GM12878 (cell line): ENCODE data around the gene SOBP. TPM values are rescaled to one million over a fixed set of nuclear protein-coding genes. Genes with fewer than 3 reads are reported as not detected.

Experiments used
- ATAC-seq: fragments of 200-7000 bp; cut with Tn5 transposase; 3 replicates; pipeline ENCODE4 v1.9.1; 2020; ENCODE audit warnings: mild to moderate bottlenecking, moderate library complexity
- BruUV-seq: library from RNA; stranded (reverse); fragments of 400-500 nt; replicated peaks from 2 replicates; lab custom pipeline; 2021; lab: Mats Ljungman, UMichigan
- CTCF ChIA-PET: fragments of 300-600 bp; sonication (Branson Sonifier 250); formaldehyde crosslinking; extraction: SDS; loops from one replicate; lab custom pipeline; 2021; ENCODE audit warnings: inconsistent platforms; lab: Yijun Ruan, JAX
- POLR2A ChIA-PET: fragments of 350-600 bp; formaldehyde crosslinking; extraction: SDS; loops from one replicate; lab custom pipeline; 2021; ENCODE audit warnings: inconsistent platforms; lab: Charles Lee
- RAD21 ChIA-PET: fragments of 300-600 bp; sonication (Branson Sonifier 250); formaldehyde crosslinking; loops from one replicate; lab custom pipeline; 2023; ENCODE audit warnings: antibody characterized with exemption; ENCODE audit not compliant: unreplicated experiment; lab: Charles Lee
- SMC1A ChIA-PET: fragments of 300-600 bp; sonication (Branson Sonifier 250); formaldehyde crosslinking; loops from one replicate; lab custom pipeline; 2023; ENCODE audit not compliant: unreplicated experiment, uncharacterized antibody; lab: Charles Lee
- DNase-seq: peaks from one replicate; pipeline ENCODE4 v3.0.0-alpha.2; 2011; ENCODE audit warnings: low read depth, low spot score
- FAIRE-seq: peaks from 3 replicates; lab custom pipeline; 2011; peaks lifted over from hg19 to GRCh38; lab: Jason Lieb, UNC
- H2AFZ ChIP-seq: 2 replicates; pipeline ENCODE4 v1.6.0; 2011; ENCODE audit warnings: low read depth, low read length, control low read depth; ENCODE audit not compliant: control insufficient read depth
- H3K27ac ChIP-seq: 2 replicates; pipeline ENCODE4 v1.5.1; 2011; ENCODE audit warnings: control low read depth; ENCODE audit not compliant: control insufficient read depth, insufficient read depth
- H3K27me3 ChIP-seq, 2 experiments: replicated peaks in 1 of 2; 2 replicates each; pipeline versions ENCODE4 v1.6.0 to v1.6.1; 2011; ENCODE audit warnings: low read length in 1 of 2; ENCODE audit not compliant: control insufficient read depth in 2 of 2, insufficient read depth in 2 of 2
- H3K36me3 ChIP-seq, 2 experiments: 2 replicates each; pipeline ENCODE4 v1.5.1; 2011; ENCODE audit warnings: low read length in 1 of 2; ENCODE audit not compliant: control insufficient read depth in 2 of 2, insufficient read depth in 2 of 2
- H3K4me1 ChIP-seq: 2 replicates; pipeline ENCODE4 v1.6.1; 2011; ENCODE audit warnings: mild to moderate bottlenecking, low read length, moderate library complexity, mixed read lengths; ENCODE audit not compliant: control insufficient read depth, insufficient read depth
- H3K4me2 ChIP-seq: 2 replicates; pipeline ENCODE4 v1.6.0; 2011; ENCODE audit warnings: control low read depth; ENCODE audit not compliant: control insufficient read depth, insufficient read depth
- H3K4me3 ChIP-seq: fragments of 200-600 bp; sonication (generic); 2 replicates; pipeline ENCODE4 v1.5.1; 2016
- H3K79me2 ChIP-seq: 2 replicates; pipeline ENCODE4 v1.6.0; 2011; ENCODE audit warnings: low read length; ENCODE audit not compliant: control insufficient read depth, insufficient read depth
- H3K9ac ChIP-seq: 2 replicates; pipeline ENCODE4 v1.8.0; 2011; ENCODE audit warnings: low read length, control low read depth, mixed read lengths; ENCODE audit not compliant: control insufficient read depth, insufficient read depth
- H3K9me3 ChIP-seq: replicated peaks from 3 replicates; pipeline ENCODE4 v1.5.1; 2011; ENCODE audit warnings: mild to moderate bottlenecking, low read length; ENCODE audit not compliant: control insufficient read depth, insufficient read depth
- H4K20me1 ChIP-seq: 2 replicates; pipeline ENCODE4 v1.6.0; 2011; ENCODE audit not compliant: control insufficient read depth, insufficient read depth
- IKZF2 ChIP-seq, 2 experiments: fragments of 450-650 bp; IDR thresholded peaks; 2 replicates each; pipeline ENCODE4 v1.6.1; 2017; ENCODE audit warnings: mild to moderate bottlenecking in 2 of 2, moderate library complexity in 2 of 2
- JUNB ChIP-seq: IDR thresholded peaks from 2 replicates; pipeline ENCODE4 v1.6.1; 2016; ENCODE audit warnings: antibody characterized with exemption, mild to moderate bottlenecking
- MXI1 ChIP-seq: fragments of 150-350 bp; IDR thresholded peaks from 2 replicates; pipeline ENCODE4 v1.6.1; 2011; ENCODE audit warnings: low read depth, mild to moderate bottlenecking, inconsistent platforms, low read length, improper control_type of control experiment
- NFXL1 ChIP-seq: fragments of 450-650 bp; IDR thresholded peaks from 2 replicates; pipeline ENCODE4 v1.6.1; 2017; ENCODE audit warnings: antibody characterized with exemption, mild to moderate bottlenecking, borderline replicate concordance
- NFYB ChIP-seq: IDR thresholded peaks from 2 replicates; pipeline ENCODE4 v1.6.1; 2011; ENCODE audit warnings: low read depth, mild to moderate bottlenecking, low read length, improper control_type of control experiment, moderate library complexity; ENCODE audit not compliant: insufficient read depth
- NR2F1 ChIP-seq: fragments of 450-650 bp; conservative IDR thresholded peaks from 2 replicates; pipeline ENCODE4 v1.6.1; 2017; ENCODE audit warnings: mild to moderate bottlenecking
- RAD51 ChIP-seq: fragments of 450-650 bp; IDR thresholded peaks from 2 replicates; pipeline ENCODE4 v1.6.1; 2016; ENCODE audit warnings: moderate library complexity, mild to moderate bottlenecking, inconsistent platforms
- SMC3 ChIP-seq: IDR thresholded peaks from 2 replicates; pipeline ENCODE4 v1.6.1; 2011; ENCODE audit warnings: low read length, improper control_type of control experiment, borderline replicate concordance
- TAF1 ChIP-seq: IDR thresholded peaks from 2 replicates; pipeline ENCODE4 v1.6.1; 2011; ENCODE audit warnings: mild to moderate bottlenecking, low read depth, low read length, borderline replicate concordance
- WGBS: methylation state at CpG from one replicate; pipeline ENCODE4 v1.1.6; 2016; ENCODE audit warnings: low lambda C conversion rate; ENCODE audit not compliant: insufficient replicate concordance, insufficient coverage; ENCODE audit errors: missing lambda C conversion rate; 5-methylcytosine and 5-hydroxymethylcytosine counted together
- in situ Hi-C: fragments of 300-500 bp; cut with MboI; formaldehyde crosslinking; loops from 9 replicates; pipeline ENCODE4 v1.14.3; 2018; ENCODE audit warnings: mixed read lengths
- intact Hi-C: fragments of 100-400 bp; cut with micrococcal nuclease; formaldehyde crosslinking; loops from one replicate; pipeline ENCODE4 v1.14.2; 2022; ENCODE audit not compliant: unreplicated experiment
- polyA plus RNA-seq, 11 experiments: library from polyadenylated mRNA; depleted of rRNA in 4 of 11; unstranded in 6 of 11; stranded (reverse) in 5 of 11; fragments of >200 nt; fragmentation: Nextera tagmentation in 4 of 11; fragmentation: Illumina TruSeq in 1 of 11; extraction: Ambion mirVana in 4 of 11; extraction: Trizol in 1 of 11; gene quantifications; 1 replicate in 1 of 11; 2 replicates in 10 of 11; pipeline versions ENCODE4 v1.2.1 to v1.2.3, GENCODE V29; 2011 to 2016; ENCODE audit warnings: inconsistent platforms in 2 of 11, missing spikeins in 2 of 11, low read depth in 1 of 11
- total RNA-seq, 4 experiments: library from RNA; depleted of rRNA in 3 of 4; stranded (reverse); fragments of >200 nt in 3 of 4; fragmentation: Illumina TruSeq in 1 of 4; extraction: Trizol in 1 of 4; gene quantifications; 2 replicates each; pipeline versions ENCODE4 v1.2.1 to v1.2.3, GENCODE V29; 2013 to 2021
- TF ChIP-seq, protein P1 (sequence below): IDR thresholded peaks from 2 replicates; pipeline ENCODE4 v1.6.1; 2011; ENCODE audit warnings: low read depth, mild to moderate bottlenecking, low read length, moderate library complexity, borderline replicate concordance; ENCODE audit errors: extremely low read depth
- TF ChIP-seq, protein P2 (sequence below): IDR thresholded peaks from 2 replicates; pipeline ENCODE4 v1.6.1; 2011; ENCODE audit warnings: borderline replicate concordance, low read depth, mild to moderate bottlenecking, moderate library complexity, mixed read lengths, low read length; ENCODE audit not compliant: insufficient read depth; ENCODE audit errors: extremely low read length
- TF ChIP-seq, protein P3 (sequence below), 3 experiments: IDR thresholded peaks in 2 of 3; conservative IDR thresholded peaks in 1 of 3; 2 replicates each; pipeline ENCODE4 v1.5.1; 2011; ENCODE audit warnings: low read depth in 3 of 3, low read length in 3 of 3, mild to moderate bottlenecking in 3 of 3, control low read depth in 2 of 3, moderate library complexity in 2 of 3, inconsistent platforms in 1 of 3, mixed read lengths in 1 of 3; ENCODE audit not compliant: control insufficient read depth in 2 of 3, insufficient read depth in 1 of 3; ENCODE audit errors: extremely low read depth in 1 of 3
- TF ChIP-seq, protein P4 (sequence below): IDR thresholded peaks from 2 replicates; pipeline ENCODE4 v1.6.1; 2011; ENCODE audit warnings: borderline replicate concordance, low read depth, mild to moderate bottlenecking, moderate library complexity, low read length; ENCODE audit not compliant: insufficient read depth, poor library complexity, severe bottlenecking

Gene SOBP
- total and polyA plus RNA-seq, 10 of the 15 experiments (the other 5 are each of a cell fraction or from before 2014, with no cell fraction given), result 0.49 to 1.9 (median 0.78) TPM

GRCh38 chr6:107704347-107705013 lies 214.6 kb downstream of the SOBP start:
- peak; percentile 96 for FAIRE-seq
- Histone ChIP-seq H3K9ac (no peak overlapping the region), H3K79me2 (no peaks in the 10 kb centered on the region), H3K4me1 (no peaks in the 10 kb centered on the region), H4K20me1 (no peaks in the 10 kb centered on the region), H3K27ac (no peak overlapping the region), H3K4me3 (no peak overlapping the region), H2AFZ (no peak overlapping the region), H3K9me3 (no peaks in the 10 kb centered on the region), H3K36me3 (no peaks in the 10 kb centered on the region), H3K27me3 (no peaks in the 10 kb centered on the region), H3K4me2 (no peak overlapping the region)
- SMC1A ChIA-PET, result interaction anchor here (0.7 to 2.2 kb wide), 10 partner anchors 8 to 388 kb away, joined by 3 to 9 read pairs (median 4); no protein-coding TSS in a partner anchor
- in situ Hi-C loops, result no loop called here
- RAD21 ChIA-PET, result interaction anchor here (0.7 to 0.8 kb wide), 2 partner anchors 12 to 29 kb away, joined by 3 read pairs; no protein-coding TSS in a partner anchor
- BruUV-seq, result no TSS peak
- 23% methylated on average over 8 of the region's 8 CpGs for WGBS
- POLR2A ChIA-PET, result no interaction called here
- intact Hi-C loops, result loop anchor here (1.0 to 10.0 kb wide), 2 partner anchors 29 to 140 kb away; no protein-coding TSS in a partner anchor
- CTCF ChIA-PET, result interaction anchor here (0.6 to 2.4 kb wide), 17 partner anchors 9 to 441 kb away, joined by 3 to 16 read pairs (median 6); no protein-coding TSS in a partner anchor
- DNase-seq, result no peak
- peak; percentile 71 for ATAC-seq
- TF ChIP-seq IKZF2 (IDR thresholded peaks at IDR 0.05) (no peak), NFYB (no peak), TAF1 (no peak), RAD51 (no peak), MXI1 (no peak), NFXL1 (no peak), JUNB (no peak), SMC3 (peak; percentile 70; the same call in 1 of the 2 replicates), NR2F1 (0 out of 2 replicates have a peak, but pooled peaks have one; percentile 34)
- TF ChIP-seq, protein P1, sequence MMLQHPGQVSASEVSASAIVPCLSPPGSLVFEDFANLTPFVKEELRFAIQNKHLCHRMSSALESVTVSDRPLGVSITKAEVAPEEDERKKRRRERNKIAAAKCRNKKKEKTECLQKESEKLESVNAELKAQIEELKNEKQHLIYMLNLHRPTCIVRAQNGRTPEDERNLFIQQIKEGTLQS, result no peak
- TF ChIP-seq, protein P2, sequence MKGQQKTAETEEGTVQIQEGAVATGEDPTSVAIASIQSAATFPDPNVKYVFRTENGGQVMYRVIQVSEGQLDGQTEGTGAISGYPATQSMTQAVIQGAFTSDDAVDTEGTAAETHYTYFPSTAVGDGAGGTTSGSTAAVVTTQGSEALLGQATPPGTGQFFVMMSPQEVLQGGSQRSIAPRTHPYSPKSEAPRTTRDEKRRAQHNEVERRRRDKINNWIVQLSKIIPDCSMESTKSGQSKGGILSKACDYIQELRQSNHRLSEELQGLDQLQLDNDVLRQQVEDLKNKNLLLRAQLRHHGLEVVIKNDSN, result no peak
- TF ChIP-seq, protein P3, sequence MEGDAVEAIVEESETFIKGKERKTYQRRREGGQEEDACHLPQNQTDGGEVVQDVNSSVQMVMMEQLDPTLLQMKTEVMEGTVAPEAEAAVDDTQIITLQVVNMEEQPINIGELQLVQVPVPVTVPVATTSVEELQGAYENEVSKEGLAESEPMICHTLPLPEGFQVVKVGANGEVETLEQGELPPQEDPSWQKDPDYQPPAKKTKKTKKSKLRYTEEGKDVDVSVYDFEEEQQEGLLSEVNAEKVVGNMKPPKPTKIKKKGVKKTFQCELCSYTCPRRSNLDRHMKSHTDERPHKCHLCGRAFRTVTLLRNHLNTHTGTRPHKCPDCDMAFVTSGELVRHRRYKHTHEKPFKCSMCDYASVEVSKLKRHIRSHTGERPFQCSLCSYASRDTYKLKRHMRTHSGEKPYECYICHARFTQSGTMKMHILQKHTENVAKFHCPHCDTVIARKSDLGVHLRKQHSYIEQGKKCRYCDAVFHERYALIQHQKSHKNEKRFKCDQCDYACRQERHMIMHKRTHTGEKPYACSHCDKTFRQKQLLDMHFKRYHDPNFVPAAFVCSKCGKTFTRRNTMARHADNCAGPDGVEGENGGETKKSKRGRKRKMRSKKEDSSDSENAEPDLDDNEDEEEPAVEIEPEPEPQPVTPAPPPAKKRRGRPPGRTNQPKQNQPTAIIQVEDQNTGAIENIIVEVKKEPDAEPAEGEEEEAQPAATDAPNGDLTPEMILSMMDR (IDR thresholded peaks at IDR 0.05 in 2 of 3, conservative IDR thresholded peaks at IDR 0.05 in 1 of 3; ENCODE audit: control insufficient read depth in 2 of 3, extremely low read depth in 1 of 3, insufficient read depth in 1 of 3, low read depth in 3 of 3, low read length in 3 of 3), result peak; percentile 60 to 80 (median 69); a peak in 5 of 6 replicates
- TF ChIP-seq, protein P4, sequence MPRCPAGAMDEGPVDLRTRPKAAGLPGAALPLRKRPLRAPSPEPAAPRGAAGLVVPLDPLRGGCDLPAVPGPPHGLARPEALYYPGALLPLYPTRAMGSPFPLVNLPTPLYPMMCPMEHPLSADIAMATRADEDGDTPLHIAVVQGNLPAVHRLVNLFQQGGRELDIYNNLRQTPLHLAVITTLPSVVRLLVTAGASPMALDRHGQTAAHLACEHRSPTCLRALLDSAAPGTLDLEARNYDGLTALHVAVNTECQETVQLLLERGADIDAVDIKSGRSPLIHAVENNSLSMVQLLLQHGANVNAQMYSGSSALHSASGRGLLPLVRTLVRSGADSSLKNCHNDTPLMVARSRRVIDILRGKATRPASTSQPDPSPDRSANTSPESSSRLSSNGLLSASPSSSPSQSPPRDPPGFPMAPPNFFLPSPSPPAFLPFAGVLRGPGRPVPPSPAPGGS, result no peak
